ENCODE data around the gene SAPCD2.

GRCh38 chr9:137041124-137041523 is 29.2 kb downstream of the SAPCD2 start:
- TF ChIP-seq, protein P1, sequence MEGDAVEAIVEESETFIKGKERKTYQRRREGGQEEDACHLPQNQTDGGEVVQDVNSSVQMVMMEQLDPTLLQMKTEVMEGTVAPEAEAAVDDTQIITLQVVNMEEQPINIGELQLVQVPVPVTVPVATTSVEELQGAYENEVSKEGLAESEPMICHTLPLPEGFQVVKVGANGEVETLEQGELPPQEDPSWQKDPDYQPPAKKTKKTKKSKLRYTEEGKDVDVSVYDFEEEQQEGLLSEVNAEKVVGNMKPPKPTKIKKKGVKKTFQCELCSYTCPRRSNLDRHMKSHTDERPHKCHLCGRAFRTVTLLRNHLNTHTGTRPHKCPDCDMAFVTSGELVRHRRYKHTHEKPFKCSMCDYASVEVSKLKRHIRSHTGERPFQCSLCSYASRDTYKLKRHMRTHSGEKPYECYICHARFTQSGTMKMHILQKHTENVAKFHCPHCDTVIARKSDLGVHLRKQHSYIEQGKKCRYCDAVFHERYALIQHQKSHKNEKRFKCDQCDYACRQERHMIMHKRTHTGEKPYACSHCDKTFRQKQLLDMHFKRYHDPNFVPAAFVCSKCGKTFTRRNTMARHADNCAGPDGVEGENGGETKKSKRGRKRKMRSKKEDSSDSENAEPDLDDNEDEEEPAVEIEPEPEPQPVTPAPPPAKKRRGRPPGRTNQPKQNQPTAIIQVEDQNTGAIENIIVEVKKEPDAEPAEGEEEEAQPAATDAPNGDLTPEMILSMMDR (IDR thresholded peaks at IDR 0.05; ENCODE audit: low read length), result no peak
- TF ChIP-seq EZH2 (IDR thresholded peaks at IDR 0.05; ENCODE audit: borderline replicate concordance, low read length), result no peak
